Stimulated activated CD8-positive, alpha-beta memory T cell treated with anti-CD3 and anti-CD28 coated beads, Interleukin-15, amount 100 ng/mL, for 48 hours (primary cell): ENCODE measurements around the gene PRUNE2.
A peak's percentile ranks its signal among the peaks of the same experiment; 100 is the strongest.
"Not testable (repeated sequence)": the region's sequence is repeated elsewhere in the genome, so short reads cannot be mapped to it uniquely, and the experiment has no call there.

Experiments used
- DNase-seq, 2 donors: peaks; one replicate each; pipeline ENCODE4 v3.0.0-alpha.2; 2020; ENCODE audit warnings: low read depth in 2 of 2

PRUNE2 gene, protein sequence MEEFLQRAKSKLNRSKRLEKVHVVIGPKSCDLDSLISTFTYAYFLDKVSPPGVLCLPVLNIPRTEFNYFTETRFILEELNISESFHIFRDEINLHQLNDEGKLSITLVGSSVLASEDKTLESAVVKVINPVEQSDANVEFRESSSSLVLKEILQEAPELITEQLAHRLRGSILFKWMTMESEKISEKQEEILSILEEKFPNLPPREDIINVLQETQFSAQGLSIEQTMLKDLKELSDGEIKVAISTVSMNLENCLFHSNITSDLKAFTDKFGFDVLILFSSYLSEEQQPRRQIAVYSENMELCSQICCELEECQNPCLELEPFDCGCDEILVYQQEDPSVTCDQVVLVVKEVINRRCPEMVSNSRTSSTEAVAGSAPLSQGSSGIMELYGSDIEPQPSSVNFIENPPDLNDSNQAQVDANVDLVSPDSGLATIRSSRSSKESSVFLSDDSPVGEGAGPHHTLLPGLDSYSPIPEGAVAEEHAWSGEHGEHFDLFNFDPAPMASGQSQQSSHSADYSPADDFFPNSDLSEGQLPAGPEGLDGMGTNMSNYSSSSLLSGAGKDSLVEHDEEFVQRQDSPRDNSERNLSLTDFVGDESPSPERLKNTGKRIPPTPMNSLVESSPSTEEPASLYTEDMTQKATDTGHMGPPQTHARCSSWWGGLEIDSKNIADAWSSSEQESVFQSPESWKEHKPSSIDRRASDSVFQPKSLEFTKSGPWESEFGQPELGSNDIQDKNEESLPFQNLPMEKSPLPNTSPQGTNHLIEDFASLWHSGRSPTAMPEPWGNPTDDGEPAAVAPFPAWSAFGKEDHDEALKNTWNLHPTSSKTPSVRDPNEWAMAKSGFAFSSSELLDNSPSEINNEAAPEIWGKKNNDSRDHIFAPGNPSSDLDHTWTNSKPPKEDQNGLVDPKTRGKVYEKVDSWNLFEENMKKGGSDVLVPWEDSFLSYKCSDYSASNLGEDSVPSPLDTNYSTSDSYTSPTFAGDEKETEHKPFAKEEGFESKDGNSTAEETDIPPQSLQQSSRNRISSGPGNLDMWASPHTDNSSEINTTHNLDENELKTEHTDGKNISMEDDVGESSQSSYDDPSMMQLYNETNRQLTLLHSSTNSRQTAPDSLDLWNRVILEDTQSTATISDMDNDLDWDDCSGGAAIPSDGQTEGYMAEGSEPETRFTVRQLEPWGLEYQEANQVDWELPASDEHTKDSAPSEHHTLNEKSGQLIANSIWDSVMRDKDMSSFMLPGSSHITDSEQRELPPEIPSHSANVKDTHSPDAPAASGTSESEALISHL (N-terminal part only)

DNA sequence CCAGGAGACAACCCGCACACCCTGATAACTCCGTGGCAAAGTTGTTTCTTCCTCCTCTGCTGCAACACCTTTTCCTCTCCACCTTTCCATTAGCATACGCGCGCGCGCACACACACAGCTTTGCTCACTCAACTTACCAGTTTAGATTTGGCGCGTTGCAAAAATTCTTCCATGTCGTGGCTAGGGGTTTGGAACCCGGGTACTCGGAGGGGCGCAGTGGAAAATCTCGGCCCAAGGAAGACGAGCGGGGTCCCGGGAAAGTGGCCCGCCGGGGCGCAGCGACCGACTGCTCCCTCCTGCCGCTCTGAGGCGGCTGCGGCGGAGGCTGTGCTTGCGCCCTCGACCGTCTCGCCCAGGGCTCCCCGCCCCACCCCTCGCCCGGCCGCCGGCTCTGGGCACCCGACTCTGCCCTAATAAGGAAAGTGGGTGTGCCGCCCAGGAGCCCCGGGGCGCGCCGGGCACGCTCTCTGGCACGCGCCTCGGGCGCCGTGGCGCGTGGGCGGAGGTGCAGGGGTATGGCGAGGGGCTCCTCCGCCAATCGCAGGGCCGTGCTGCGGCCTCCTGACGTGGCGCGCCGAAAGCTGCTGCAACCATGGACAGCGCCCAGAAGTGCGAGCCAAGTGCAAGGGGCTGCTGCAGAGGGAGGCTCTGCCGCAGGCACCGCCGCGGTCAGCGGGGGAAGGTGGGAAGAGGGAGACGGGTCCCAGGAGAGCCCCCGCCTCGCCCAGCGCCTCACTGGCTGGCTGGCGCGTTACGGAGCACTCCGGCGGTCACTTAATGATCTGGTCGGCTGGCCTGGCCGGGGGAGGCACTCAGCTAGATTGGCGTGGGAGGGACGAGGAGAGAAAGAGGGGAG is at the start of gene PRUNE2:
TSS of gene PRUNE2 (minus strand) at position 324 of the 856 bp plus-strand sequence. CDS start at position 173, 151 bp downstream.
- peak; percentile 7 to 22 for DNase-seq

DNA sequence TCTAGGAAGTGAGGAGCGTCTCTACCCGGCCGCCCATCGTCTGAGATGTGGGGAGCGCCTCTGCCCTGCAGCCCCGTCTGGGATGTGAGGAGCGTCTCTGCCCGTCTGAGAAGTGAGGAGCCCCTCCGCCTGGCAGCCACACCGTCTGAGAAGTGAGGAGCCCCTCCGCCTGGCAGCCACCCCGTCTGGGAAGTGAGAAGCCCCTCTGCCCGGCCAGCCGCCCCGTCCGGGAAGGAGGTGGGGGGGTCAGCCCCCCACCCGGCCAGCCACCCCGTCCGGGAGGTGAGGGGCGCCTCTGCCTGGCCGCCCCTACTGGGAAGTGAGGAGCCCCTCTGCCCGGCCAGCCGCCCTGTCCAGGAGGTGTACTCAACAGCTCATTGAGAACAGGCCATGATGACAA is 49.5 kb upstream of the PRUNE2 start:
- DNase-seq = not testable (repeated sequence)

DNA sequence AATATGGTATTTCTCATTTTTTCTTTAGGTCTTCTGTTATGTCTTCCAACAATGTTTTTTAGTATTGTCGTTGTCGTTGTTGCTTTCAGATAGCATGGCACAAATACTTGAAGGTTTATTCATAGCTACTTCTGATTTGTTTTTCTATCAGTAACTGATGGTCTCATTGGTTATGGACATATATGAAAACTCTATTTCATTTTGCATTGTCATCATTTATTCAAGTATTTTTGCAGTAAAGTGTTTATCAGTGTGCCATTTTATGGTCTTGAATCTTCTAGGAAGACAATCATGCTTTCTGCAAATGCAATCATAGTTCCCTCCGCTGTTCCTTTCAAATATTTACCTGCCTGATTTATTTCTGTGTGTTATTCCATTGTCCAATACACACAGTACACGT is 44.0 kb upstream of the PRUNE2 start:
- DNase-seq = no peak

DNA sequence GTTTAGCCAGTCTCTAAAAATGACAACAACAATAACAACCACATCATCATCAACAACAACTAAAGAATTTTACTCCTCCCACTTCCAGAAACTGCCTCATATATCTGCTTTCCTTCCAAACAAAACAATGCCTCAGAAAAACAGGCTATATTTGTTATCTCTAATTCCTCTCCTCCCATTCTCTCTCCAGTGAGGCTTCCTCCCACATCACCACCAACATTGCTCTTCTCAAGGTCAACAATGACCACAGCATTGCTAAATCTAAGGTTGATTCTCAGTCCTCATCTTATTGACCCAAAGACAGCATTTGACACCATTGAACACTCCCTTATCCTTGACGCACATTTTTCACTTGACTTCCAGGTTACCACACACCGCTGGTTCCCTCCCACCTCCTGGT is 38.1 kb upstream of the PRUNE2 start:
- DNase-seq = no peak

DNA sequence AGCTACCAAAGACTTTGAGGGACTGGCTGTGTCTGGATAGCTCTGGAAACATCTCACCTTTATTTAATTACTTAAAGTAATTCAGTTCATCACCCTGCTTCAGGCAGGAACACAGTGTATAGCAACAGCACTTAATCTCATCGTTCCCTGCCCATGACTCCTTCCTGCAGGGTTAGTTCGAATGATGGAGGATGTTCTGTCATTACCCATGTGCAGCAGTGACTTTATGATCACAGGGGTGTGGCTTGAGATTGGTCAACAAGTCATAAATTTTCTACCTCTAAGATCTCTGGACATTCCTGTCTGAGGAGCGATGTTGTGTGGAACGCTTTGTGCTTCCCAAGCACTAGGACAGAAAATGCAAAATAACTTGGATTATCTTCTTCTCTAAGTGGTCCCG is 37.1 kb upstream of the PRUNE2 start:
- no peak for DNase-seq

DNA sequence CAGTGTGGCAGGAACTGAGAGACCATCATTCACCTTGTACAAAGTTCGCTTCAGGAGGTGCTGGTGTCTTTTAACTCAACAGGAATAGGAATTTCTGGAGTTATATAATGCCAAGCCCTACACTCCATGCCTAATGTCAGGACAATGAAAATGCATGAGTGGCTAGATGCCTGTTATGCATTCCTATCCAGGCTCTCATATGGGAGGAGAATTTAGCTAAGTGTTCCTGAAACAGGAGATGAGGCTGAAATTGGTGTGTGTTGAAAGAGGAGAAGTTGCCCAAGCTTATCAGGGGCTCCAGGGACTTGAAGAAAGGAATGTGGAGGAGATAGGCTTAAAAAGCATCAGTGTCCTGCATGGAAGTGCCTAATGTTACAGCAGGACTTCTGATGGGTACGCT is 26.8 kb upstream of the PRUNE2 start:
- DNase-seq = no peak

DNA sequence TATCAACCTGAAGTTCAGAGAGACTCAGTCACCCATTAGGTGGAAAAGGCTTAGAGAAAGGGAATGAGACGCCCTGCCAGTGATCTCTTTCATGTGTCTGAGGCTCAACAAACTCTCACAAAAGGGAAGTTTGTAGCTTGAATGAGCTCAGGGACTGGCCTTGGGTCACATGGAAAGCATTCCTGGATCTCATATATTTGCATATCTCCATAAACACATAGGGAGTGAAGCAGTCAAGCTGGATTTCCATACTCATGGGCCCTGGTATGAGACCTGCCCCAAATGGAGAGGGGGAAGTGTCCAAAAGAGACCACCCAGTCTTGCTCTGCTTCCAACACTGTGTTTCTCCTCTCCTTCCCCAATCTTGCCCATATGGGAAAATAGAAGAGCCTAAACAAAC is 26.4 kb upstream of the PRUNE2 start:
- DNase-seq = no peak

DNA sequence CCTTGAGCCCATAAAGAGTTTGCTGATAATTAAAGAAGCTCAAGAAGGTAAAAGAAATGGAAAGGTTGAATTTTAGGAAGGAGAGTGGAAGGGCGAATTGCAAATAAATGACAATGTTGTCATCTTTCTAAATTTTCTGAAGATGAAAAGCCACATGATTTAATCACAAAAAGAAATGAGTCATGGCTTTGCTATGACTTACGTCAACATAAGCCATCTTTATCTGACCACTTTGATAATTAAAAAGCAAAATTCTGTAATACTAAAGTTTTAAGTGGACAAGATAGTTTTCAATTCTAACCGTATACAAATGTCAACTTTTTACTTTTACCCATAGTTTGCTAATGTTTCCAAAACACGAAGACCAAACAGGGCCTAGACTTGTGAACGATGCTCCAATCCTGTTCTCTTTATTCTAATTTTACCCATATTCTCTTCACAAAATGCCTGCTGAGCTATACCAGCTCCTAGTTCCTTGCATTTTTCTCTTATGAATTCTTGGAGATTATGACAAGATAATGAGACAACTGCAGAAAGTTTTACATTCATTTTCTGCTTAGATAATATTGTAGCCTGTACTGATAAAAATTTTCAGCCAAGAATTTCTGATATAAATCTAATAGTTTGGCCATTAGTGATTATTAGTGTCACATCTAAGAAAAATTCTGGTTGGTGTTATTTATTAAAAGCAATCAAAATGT is 21.8 kb upstream of the PRUNE2 start:
- DNase-seq = no peak

DNA sequence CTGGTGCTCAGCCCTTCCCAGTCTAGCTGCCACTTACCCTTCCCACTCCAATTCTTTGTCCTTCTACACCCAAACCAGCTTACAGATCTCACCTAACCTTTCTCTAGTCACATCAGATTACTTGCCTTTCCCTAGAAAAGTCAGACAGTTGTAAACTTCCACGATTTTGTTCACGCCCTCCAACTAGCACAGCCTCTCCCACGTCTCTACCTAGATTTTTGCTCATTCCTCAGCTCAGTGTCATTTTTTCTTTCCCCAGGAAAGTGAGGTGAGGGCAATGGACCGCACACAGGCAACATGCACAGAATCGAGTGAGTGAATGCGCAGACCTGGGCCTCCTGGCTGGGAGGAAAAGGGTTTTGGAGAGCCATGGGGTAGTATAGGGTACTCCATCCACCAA is 20.9 kb upstream of the PRUNE2 start:
- DNase-seq = no peak

DNA sequence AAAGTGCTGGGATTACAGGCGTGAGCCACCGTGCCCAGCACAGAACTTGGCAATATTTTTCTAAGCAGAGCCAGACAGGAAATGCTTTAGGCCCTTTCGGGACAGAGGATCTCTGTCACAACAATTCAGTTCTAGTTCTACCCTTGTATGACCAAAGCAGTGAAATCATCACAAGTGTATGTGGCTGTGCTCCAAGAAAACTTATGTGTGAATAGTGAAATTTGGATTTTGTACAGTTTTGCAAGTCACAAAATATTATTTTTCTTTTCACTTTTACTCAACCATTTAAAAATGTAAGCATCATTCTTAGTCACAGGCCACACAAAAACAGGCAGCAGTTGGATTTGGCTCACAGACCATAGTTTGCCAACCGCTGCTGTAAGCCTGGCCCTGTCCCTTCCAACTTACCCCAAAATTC is 20.4 kb upstream of the PRUNE2 start:
- DNase-seq = no peak

DNA sequence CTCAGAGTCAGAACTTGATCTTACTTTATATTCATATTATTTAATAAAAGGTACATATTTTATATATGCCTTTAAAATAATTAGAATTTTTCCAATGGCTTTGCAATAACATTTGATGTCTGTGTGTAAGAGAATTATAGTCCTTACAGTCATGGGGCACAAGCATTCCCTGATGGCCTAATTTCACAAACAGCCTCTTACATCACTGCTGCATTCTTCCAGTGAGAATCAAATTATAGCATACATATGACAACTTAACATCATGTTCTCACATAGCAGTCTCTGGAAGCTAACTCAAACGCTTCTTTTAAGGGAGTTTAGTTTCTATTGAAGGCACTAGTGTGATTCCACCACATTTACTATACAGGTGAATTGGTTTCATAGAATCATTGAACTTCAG is 15.3 kb upstream of the PRUNE2 start:
- no peak for DNase-seq

DNA sequence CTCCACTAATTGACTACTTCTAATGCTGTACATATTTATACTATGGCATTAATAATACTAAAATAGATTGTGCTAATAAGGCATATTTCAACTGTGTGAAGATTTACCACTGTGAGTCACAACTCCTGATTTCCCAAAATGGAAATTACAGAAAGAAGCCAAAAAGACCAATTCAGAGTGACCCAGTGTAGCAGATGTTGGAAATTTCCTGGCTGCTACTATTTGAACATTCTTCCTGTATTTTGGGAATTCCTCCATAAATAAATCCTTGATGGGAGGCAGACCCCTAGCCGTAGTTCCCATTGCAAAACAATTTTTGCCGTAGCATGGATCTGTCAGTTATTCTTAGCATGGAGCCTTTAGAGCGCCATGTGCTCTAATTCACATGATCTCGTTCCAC is 11.4 kb upstream of the PRUNE2 start:
- DNase-seq = no peak

DNA sequence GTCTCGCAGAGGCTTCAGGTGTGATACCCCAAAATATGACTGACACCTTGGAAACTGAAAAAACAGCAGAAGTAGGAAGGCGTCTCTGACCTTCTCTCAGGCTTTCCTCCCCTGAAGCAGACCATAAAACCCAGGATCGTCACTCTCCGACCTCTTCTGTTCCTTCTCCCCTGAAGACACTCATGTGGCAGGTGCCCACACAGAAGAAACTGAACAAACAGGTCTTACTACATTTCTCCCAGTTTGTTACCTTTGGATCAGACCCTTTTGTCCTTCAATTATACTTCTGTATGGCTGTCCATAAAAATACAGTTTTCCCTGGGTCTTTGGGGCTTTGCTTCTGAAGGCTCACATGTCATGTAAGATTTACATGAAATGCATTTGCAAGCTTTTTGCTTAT is 10.3 kb upstream of the PRUNE2 start:
- no peak for DNase-seq

DNA sequence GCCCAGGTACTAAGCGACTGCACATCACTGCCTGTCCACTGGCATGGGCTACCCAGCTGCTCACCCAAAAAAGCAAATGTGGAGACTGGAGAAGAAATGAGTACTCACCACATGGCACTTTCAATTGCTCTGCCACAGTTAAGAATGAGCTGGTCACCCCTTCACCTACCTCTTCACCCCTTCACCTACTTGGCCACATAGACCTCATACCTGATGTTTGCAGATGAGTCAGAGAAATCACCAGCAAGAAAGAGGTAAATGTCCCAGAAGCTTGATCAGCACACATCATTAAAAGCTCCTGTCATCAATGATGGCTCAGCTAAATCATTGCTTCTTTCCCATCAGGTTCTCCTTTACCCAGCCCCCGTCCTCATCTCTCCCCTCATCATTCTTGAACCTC is 7.6 kb upstream of the PRUNE2 start:
- DNase-seq = no peak

DNA sequence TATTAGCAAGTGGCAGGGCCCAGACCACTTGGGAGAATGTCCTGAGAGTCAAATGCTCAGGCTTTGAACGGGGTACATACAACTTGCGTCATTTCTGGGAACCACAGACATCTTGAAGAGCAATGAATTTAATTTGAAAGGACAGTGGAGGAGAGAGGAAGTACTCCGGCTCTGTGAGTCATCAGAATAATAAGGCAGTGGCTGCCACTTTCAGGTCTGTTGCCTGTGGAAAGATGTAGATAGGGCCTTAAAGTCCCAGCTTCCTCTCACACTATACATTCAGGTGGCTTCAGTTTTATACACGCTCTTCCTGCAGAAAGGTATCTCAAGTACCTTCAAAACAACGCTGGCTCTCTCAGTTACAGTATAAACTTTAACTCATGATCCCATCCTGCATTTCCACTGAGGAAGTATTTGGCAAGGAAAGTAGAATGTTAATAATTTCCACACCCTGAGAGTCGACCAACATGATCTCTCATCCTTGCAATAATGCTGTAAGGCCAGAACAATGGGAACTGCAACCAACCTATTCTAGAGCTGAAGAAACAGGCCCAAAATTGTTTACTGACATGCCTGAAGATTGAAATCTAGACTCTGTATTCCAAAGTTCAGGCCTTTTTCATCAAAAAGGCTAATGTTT is 6.8 kb upstream of the PRUNE2 start:
- DNase-seq = no peak

DNA sequence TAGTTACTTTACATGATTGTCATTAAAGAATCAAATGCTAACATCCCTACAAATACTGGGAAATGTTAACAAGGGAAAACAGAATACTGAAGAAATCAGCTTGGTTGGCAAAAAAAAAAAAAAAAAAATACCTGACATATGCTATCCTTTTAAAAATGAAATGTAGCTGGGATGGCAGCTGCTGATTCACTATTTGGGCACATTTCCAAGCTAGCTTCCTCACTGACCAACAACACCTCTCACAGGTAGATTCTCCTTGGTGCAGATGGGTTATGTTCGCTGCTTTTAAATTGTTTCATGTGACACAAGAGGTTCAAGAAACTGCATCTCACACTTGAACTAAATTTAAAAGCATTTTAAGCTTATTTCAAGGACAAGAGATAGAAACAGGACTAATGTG is 6.1 kb upstream of the PRUNE2 start:
- DNase-seq = no peak

DNA sequence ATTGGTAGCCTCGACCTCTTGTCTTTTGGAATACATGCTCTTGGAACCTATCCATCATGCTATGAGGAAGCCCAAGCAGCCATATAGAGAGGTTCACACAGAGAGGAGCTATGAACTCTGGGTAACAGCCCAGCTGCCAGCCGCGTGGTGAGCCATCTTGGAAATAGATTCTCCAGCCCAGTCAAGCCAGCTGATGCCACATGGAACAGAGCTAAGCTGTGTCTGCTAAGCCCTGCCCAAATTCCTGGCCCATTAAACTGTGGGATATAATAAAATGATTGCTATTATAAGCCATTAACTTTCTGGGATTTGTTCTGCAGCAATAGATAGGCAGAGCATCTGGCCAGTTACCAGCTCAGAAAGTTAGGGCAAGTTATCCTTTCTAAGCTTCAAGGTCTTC is 4.9 kb upstream of the PRUNE2 start:
- DNase-seq = no peak

DNA sequence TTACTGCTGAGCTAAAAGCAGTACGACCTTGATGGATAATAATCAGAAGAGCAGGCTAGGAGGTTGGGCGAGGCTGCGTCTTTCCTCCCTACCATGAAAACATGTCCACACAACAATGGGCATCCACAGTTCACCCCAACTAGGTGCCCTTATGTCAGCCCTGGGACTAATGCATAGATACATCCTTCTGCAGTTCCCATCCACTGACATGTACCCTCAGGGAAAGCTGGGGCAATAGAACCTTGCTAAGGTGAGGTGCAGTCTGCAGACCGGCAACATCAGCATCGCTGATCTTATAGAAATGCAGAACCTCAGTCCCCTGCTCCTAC is 697 bp upstream of the PRUNE2 start:
- no peak for DNase-seq

DNA sequence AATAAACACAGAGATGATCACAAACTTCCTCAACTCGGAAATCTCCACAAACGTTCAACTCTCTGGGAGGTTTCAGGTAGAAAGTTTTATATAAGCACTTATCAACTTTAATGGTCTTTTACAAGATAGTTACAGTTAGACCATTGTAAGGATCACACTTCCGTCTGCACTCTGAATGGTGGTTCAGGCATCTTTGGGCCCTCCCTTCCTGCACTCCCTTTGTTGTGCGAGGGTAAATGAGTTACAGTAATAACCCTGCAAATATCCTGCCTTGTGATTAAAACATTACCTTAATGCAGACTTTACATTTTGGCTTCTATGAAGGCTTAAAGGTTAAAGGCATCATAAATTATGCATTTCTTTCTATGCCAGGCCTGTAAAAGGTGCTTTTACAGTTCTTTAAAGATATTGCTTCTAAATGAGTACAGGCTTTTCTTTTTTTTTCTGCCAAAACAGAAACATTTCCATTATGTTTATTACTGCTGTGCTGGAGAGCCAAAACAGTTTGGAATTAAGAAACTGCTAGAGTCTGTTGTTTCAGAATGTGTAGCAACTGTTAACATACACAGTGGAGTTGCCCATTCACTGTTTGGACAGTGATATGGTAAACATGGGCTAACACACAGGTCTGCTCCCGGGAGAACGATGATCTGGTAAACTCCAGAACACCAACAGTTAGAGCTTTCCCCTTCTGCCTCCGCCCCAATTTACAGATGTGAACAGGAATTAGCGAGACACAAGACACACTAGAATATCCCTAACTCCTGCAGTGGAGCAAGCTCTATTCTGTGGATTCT is 1.1 kb downstream of the PRUNE2 start:
- no peak for DNase-seq
